Sigmoid colon (tissue), 4 donors: Measurements from ENCODE around the gene HBA1.

Experiments used
- CTCF ChIP-seq, 4 experiments: fragments of 450-650 bp in 3 of 4; fragments of 200-600 bp in 1 of 4; IDR thresholded peaks; one replicate each; pipeline ENCODE4 v1.5.1; 2016 to 2019; ENCODE audit warnings: antibody characterized with exemption in 4 of 4, mild to moderate bottlenecking in 3 of 4, moderate library complexity in 2 of 4
- POLR2A ChIP-seq, 2 donors: fragments of 450-650 bp; IDR thresholded peaks; one replicate each; pipeline ENCODE4 v1.6.1; 2016; ENCODE audit warnings: antibody characterized with exemption in 2 of 2, mild to moderate bottlenecking in 2 of 2, moderate library complexity in 2 of 2
- POLR2AphosphoS5 ChIP-seq, 4 donors: sonication (generic); formaldehyde crosslinking; IDR thresholded peaks; one replicate each; pipeline ENCODE4 v1.6.1; 2017; ENCODE audit warnings: antibody characterized with exemption in 4 of 4

GRCh38 chr16:203246-203645 is 26.8 kb downstream of the HBA1 start:
- no peak for TF ChIP-seq POLR2A (IDR thresholded peaks at IDR 0.05)
- no peak for TF ChIP-seq CTCF (IDR thresholded peaks at IDR 0.05)
- TF ChIP-seq POLR2AphosphoS5 (IDR thresholded peaks at IDR 0.05), result no peak
